HG03571 (cell line): ENCODE data around the gene STUM.
A peak's percentile ranks its signal among the peaks of the same experiment; 100 is the strongest.

Experiments
- ATAC-seq: cut with Tn5 transposase; IDR thresholded peaks from one replicate; pipeline ENCODE4 v1.9.1; 2021; ENCODE audit not compliant: unreplicated experiment

Gene STUM

DNA sequence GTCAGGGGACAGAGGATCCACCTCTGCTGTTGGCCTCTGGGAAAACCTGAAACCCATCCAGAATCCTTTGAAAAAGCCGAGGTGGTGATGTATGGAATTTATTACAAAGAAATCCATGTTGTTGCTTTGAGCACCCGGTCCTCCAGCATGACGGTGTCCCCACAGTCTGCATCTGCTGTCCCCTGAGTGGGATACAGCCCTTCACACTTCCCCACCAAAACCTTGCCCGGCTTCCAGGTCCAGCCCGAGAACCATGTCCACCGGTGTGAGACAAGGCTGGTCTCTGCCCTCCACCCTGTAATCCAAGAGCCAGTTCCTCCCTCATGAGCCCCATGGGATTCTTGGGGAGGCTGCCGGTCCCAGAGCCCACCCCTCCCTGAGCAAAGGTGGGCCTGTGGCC, 70.5 kb downstream of the STUM start:
- ATAC-seq: no peak

DNA sequence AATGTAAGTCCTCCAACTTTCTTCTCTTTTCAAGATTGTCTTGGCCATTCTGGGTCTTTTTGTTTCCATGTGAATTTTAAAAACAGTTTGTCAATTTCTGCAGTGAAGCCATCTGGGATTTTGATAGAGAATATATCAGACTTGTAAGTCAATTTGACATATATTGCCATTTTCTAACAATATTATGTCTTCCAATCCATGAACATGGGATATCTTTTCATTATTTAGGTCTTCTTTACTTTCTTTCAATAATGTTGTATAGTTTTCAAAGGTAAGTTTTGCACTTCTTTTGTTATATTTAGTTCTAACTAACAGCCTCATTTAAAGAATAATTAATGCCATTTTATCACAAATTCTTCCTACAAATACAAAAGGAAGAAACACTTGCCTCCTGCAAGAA, 73.4 kb downstream of the STUM start:
- ATAC-seq: no peak

DNA sequence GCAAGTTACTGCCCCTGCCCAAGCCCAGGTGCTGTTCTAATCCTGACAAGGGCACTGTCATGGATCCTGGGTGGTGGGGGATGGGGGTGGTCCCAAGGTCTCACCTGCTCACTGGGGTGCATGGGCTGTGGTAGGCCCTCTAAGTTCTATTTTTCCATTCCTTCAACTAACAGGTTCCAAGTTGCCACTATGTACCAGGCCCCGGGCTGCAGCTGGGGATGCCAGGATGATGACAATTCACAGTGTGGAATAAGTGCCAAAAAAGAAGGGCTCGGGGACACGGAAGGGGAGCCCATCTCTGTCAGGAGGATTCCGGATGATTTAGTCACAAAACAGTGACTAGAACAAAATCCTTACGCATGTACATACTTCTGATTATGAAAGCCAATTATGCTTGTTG, 76.0 kb downstream of the STUM start:
- ATAC-seq: no peak

DNA sequence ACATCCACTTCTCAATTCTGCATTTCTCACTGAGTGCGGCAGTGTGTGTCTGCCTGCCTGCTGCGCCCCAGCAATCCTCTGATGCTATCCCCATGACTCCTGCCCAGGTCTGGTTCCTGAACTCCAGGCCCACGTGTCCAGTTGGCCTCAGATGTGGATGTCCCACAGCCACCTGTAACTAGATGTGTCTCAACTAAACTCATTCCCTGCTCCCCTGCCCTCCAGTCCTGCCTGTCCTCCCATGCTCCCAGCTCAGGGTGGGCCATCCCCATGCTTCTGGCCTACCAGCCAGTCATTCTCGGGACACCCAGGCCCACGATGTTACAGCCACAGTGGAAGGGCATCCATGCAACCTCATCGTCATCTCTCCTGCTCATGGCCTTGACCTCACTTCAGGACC, 76.8 kb downstream of the STUM start:
- ATAC-seq: no peak

DNA sequence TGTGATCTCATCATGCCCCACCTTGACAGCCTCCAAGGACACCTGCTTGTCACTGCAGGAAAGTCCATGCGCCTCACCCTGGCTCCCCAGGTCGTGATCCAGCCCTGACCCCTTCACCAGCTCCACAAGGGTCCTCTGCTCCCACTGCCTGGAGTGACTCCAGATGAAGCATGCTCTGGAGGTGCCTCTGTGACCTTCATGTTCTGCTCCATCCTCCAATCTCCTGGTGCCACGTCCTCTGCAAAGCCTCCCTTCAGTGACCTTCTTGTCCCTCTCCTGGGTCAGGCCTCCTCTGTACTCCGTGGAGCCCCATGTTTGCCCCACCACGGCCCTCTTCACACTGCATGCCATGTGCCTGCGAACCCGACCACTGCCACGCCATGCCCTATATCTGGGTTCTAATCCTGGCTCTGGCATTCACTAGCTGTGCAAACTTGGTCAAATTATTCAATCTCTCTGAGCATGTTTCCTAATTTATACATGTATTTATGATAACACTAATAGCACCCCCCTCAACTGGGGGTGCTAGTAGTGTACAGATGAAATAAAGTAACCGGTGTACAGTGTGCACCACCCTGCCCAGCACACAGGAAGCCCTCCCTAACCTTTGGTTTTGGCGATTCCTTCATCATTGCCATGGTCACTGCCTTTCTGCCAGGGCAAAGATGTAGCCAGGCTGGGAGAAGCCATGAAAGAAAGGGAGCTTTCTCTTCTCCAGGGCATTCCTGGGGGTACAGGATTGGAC, 77.4 kb downstream of the STUM start:
- no peak for ATAC-seq

DNA sequence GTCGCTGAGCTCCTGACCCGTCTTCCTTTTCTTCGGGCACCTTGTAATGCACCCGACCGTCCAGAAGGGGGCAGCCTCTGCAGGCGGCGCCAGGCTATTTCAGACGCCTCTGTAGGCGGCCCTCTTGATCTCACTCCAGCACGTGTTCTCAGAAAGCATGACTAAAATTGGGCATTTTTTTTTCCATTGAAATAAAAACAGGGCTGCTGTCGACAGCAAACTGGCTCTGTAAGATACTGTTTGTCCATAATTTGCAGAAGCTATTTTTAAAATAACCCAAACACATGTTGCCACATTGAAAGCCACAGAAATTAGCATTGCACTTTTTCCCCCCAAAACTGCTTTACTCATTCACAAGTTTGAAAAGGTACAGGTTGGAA, 78.0 kb downstream of the STUM start:
- no peak for ATAC-seq

DNA sequence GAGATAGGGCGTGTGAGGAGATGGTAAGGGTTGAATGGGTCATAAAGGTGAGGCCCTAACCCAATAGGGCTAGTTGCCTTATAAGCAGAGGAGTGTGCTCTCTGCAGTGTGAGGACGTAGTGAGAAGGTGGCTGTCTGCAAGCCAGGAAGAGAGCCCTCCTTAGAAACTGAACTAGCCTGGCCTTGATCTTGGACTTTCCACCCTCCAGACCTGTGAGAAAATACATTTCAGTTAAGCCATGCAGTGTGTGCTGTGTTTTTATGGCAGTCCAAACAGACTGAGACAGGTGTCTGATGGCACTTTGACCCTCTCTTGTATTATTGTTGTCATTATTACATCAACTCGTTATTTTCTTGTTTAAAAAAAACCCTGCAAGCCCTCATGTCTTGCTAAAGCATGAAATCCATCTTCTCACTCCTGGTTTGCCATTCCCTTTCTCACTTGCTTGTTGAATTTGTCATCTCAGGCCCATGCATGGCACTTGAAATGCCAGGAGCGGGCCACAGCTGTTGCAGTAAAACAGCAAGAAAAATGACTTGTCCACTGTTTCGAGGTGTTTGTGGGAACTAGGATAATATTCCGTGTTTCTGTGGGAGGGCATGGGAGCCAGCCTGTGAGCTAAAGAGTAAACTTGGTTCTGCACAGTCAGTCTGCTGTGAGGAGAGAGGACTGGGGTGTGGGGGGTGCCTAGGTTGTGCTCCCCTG, 78.6 kb downstream of the STUM start:
- ATAC-seq: no peak

DNA sequence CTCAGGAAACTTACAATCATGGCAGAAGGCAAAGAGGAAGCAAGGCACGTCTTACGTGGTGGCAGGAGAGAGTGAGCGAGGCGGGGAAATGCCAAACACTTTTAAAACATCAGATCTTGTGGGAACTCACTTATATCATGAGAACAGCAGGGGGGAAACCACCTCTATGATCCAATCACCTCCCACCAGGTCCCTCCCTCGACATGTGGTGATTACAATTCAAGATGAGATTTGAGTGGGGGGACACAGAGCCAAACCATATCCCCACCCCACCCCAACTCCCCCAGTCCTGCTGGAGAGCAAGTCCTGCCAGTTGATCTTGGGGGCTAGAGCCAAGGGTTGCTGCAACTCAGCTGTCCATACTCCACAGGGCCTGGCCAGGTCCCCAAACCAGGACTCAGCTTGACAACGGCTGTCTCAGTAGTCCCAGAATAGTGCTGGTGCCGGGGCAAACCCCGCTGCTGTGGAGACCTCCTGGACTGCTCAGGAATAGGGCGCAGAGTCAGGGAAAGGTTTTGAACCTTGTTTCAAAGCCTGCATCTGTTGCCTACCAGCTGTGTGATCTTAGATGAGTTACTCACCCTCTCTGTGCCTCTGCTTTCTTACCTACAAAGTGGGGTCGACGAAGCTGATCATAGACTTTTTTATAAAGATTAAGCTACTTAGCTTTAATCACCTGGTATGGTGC, 79.5 kb downstream of the STUM start:
- no peak for ATAC-seq

DNA sequence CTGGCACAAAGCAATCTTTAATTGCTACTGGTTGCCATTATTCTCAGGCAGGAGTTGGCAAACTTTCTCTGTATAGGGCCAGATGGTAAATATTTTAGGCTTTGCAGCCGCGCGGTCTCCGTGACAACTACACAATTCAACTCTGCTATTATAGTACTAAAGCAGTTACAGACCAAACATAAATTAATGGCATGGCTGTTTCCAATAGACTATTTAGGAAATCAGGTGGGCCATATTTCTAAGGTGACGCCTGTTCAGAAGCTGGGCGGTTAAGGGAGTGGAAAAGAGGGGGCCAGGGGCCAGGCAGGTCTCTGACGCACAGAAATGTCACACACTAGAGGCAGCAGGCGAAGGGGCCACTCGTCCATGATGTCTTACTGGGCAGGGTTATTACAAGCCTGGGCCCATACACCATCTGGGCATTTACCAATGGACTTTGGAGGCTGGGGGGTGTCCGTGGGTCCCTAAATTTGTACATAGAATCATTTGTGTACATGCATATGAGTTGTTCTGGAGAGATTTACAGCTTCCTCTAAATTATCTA, 80.1 kb downstream of the STUM start:
- ATAC-seq: no peak

DNA sequence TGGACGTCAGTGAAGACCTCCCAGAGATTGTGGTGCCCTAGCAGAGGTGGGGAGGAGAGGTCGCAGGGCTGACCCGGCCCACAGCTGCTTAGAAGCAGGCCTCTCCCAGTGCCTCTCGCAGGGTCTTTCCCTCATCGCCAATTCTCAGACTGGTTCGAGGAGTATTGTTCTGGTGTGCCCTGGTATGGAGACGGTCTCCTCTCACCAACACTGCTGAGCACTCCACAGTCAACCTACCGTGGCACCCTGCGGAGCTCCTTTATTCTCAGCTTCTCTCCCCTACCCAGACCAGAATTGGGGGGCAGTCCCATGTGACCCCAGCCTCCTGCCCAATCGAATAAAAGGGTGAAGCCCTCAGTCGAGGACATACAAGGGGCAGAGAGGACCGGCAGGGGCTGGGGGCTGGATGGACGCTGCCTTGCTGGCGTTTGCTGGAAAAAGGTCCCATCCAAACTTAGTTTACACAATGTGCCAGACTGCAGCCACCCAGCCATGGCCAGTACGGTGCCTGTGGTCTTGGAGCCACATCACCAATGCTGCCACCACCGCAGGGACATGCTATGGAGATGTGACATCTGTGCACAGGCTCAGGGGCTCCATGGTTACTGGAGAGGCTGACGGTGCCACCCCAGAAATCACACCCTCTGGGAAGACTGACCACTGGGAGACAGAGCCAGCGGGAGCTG, 80.8 kb downstream of the STUM start:
- no peak for ATAC-seq

DNA sequence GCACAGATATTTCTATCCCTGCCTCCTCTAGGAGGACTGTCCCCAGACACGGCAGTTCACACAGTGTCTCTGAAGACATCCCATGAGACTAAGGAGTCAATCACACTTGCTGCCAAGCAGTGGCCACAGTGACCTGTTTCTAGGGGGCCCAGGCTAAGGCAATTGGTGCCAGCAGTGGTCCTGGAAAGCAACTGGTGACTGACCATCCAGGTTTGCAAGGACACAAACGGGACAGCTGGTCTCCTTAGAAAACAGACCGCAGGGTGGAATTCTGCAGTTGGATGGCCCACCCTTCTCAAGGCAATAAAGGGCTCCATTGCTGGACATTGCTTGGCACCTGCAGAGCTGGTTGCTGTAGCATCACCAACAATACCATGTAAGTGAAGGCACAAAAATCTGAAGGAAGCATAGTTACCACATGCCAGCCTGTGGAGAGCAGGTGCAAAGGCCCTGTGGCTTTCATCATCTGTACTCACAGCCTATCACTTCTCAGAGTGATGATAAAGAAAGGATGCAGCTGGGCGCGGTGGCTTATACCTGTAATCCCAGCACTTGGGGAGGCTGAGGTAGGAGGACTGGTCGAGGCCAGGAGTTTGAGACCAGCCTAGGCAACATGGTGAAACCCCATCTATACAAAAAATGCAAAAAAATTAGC, 81.5 kb downstream of the STUM start:
- ATAC-seq: no peak

DNA sequence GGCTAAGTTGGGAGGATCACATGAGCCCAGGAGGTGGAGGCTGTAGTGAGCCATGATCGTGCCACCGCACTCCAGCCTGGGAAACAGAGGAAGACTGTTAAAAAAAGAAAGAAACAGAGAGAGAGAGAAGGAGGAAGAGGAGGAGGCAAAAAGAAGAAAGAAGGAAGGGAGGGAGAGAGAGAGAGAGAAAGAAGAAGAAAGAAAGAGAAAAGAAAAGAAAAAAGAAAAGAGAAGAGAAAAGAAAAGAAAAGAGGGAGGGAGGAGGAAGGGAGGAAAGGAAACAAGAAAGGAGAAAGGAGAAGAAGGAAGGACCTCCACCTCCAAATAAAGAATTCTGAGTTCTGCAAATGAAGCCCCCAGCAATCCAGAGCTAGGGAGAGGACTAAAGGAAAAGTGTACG, 82.0 kb downstream of the STUM start:
- no peak for ATAC-seq

DNA sequence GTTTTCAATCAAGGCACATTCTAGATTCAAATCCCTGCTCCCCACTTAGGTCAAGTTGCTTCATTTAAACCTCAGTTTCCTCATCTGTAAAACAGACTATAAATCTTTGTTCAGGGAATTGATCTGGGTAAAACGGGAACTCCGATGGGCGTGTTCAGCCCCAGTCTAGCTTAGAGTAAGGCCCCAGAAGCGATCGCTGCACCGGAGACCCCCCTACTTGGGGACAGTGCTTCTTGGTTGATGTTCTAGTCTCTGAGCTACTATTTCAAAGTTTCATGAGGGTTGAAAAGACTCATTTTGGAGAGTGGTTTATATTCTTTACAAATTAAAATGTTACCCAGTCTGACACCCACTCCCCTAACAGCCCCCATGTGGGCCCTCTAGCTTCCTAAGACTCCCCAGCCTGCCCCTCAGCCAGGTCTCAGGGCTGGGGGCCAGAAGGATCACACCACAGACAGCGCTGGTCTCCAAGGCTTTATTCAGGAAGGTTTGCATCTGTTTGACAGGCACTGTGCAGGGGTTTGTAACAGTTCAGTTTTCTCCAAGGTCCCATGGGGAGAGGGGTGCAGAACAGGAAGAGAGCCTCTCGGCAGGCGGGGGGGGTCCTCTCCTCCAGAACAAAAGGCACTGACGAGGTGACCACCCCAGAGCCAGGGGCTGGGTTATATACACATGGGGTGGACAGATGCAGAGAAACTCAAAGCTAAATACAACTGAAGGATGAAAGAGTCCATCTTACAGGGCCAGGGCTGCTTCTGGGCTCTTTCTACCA, 82.9 kb downstream of the STUM start:
- no peak for ATAC-seq

DNA sequence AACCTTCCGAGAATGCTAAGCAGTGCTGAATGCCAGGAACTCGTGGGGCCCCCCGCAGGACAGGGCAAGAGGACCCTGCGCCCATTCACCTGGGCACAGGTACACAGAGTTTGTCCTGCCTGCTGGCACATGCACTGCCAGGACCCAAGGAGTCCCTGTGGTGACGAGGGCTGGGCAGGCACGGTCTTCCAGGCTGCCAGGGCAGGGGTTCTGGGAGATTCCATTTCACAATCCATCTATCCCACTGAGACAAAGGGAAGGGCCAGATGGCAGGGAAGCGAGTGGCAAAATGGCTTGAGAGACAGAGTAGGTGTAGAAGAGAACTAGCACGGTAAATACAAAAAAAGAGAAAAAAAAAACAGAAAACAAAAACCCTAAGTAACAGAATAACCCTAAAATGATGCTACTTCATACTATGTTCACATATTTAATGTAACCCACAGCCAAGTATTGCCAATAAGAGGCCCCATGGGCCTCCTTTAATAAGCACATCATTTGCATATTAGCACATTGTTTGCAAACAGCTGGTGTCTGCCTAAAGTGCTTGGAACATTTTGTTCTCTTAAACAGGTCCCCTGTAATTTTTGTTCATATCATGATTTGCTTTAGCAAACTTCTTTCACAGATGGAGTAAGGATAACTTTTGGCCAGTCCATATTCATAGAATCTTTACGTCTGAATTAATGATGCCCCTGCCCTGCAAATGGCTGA, 83.8 kb downstream of the STUM start:
- ATAC-seq: no peak

DNA sequence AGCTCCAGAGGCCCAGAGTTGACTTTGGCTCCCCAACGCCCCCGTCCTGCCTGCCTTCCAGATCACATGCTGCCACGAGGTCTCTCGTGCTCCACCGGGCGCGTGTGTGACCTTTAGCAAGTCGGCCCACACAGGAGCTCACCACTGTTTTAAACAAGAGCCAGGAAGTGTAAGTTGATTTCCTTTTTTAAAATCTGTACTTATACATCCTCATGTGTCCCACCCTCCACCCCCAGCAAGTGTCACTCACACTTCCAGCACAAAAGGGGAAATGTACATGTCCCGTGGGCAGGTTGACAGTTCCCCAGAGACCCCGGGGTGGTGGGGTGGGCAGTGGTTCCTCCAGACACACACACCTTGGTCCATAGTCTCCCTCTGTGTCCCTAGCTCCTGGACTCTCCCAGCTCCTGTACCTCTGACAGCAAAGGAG, 84.4 kb downstream of the STUM start:
- ATAC-seq: no peak

DNA sequence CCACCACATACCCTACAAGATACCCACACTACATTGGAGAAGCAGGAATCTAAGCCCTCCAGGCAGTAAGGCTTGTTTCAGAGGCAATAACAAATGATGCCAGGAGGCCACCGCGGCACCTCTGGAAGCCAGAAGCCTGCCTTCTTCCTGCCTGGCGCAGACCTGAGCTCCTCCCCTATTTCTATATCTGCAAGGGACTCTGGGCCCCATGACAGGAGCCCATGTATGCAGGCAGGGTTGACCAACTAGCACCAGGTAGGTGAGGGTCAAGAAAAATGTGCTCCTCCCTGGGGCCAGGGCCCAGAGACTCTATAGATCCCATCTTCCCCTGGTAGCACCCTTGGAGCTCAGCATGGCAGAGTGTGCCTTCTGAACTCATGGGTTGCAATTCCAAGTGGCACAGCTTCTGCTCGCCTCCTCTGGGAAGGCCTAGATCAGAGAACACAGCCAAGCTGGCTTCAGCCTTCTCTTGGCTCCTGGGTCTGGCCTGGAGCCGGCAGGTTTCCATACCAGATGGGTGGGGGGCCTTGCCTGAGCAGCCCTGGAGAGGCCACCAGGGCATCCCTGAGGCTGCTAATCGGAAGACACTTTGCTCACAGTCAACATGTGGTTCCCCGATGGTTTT, 85.1 kb downstream of the STUM start:
- no peak for ATAC-seq

DNA sequence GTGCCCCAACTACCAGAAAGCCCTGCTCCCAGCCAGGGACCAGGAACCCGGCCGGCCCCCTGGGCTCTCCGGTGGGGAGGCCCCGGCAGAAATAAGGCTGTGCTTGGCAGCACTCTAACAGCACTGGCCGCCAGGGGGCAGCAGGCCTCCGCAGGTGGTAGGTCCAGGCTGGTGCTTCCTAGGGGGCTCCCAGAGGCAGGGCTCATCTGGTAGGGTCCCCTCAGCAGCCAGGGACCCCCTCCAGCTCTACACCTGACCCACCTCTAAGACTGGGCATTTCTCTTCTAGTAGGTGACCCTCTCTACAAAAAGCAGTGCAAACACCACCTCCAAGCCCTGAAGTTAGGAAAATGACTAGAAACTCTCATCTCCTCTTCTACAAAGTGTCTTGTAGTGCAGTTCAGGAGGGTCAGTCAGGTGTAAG, 85.6 kb downstream of the STUM start:
- ATAC-seq: peak; percentile 72

DNA sequence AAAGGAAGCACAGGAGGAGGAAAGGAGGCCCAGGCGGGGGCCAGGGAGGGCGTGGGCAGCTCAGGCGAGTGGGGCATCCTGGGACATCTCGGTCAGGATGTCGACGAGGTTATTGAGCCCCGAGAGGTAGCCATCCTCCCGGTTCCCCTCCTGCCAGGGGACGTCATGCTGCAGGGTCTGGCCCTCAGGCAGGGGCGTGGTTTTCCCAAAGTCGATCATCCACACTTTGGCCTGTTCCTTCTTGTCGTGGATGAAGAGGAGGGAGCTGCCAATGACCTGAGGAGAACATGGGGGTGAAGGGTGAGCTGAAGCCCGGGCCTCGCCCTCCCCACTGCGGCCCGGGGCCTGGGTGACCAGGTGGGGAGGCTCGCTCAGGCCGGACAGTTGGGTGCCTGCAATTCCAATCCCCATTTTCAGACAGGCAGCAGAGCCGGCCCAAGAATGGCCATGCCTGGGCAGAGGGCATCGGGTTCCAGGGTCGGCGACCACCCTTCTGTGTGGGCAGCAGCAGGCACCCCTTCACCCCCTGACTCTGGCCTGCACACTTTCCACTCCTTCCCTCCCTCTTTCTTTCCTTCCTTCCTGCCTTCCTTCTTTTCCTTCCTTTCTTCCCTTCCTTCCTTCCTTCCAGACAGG, 86.2 kb downstream of the STUM start:
- no peak for ATAC-seq
